NCI-H2107 (cell line): ENCODE results near the gene CHCHD6.

Source experiments
- DNase-seq: peaks from one replicate; lab custom pipeline; 2025; lab: John Stamatoyannopoulos, UW

Gene CHCHD6

GRCh38 chr3:126979046-126979628 lies 275.1 kb downstream of the CHCHD6 start:
- DNase-seq: no peak

- DNase-seq: no peak
Observed at GRCh38 chr3:126980266-126980811, 276.3 kb downstream of the CHCHD6 start.

- DNase-seq: no peak
Observed at GRCh38 chr3:126982126-126982470, 278.1 kb downstream of the CHCHD6 start.

- peak; percentile 79 for DNase-seq
Observed at GRCh38 chr3:126982471-126983175, 278.6 kb downstream of the CHCHD6 start, which contains the start of gene PLXNA1. PLXNA1 (plus strand) TSS chr3:126983115; CDS start chr3:126988594, 5,479 bp downstream.

GRCh38 chr3:126983276-126983652 lies 279.2 kb downstream of the CHCHD6 start:
- DNase-seq: no peak

GRCh38 chr3:126983653-126984390 lies 279.8 kb downstream of the CHCHD6 start:
- DNase-seq: no peak

GRCh38 chr3:126984391-126985131 lies 280.5 kb downstream of the CHCHD6 start:
- no peak for DNase-seq

- DNase-seq: no peak
Observed at GRCh38 chr3:126985132-126985985, 281.3 kb downstream of the CHCHD6 start.

- no peak for DNase-seq
Observed at GRCh38 chr3:126986001-126986400, 282.0 kb downstream of the CHCHD6 start.

GRCh38 chr3:126987129-126987528 lies 283.1 kb downstream of the CHCHD6 start:
- DNase-seq: no peak

GRCh38 chr3:126987596-126987995 lies 283.6 kb downstream of the CHCHD6 start:
- DNase-seq: no peak

GRCh38 chr3:126988451-126989021 lies 284.5 kb downstream of the CHCHD6 start:
- no peak for DNase-seq

GRCh38 chr3:126989316-126990023 lies 285.4 kb downstream of the CHCHD6 start:
- DNase-seq: no peak

- no peak for DNase-seq
Observed at GRCh38 chr3:126990024-126990700, 286.1 kb downstream of the CHCHD6 start.

- DNase-seq: peak; percentile 51
Observed at GRCh38 chr3:126990890-126991289, 286.9 kb downstream of the CHCHD6 start.

GRCh38 chr3:126991366-126992200 lies 287.5 kb downstream of the CHCHD6 start:
- DNase-seq: no peak

- no peak for DNase-seq
Observed at GRCh38 chr3:126992216-126992615, 288.2 kb downstream of the CHCHD6 start.

GRCh38 chr3:126992776-126993175 lies 288.7 kb downstream of the CHCHD6 start:
- DNase-seq: no peak

GRCh38 chr3:126993436-126993835 lies 289.4 kb downstream of the CHCHD6 start:
- DNase-seq: no peak
